ENCODE data around the gene LUZP1.
A peak's percentile ranks its signal among the peaks of the same experiment; 100 is the strongest.

LUZP1 gene

DNA sequence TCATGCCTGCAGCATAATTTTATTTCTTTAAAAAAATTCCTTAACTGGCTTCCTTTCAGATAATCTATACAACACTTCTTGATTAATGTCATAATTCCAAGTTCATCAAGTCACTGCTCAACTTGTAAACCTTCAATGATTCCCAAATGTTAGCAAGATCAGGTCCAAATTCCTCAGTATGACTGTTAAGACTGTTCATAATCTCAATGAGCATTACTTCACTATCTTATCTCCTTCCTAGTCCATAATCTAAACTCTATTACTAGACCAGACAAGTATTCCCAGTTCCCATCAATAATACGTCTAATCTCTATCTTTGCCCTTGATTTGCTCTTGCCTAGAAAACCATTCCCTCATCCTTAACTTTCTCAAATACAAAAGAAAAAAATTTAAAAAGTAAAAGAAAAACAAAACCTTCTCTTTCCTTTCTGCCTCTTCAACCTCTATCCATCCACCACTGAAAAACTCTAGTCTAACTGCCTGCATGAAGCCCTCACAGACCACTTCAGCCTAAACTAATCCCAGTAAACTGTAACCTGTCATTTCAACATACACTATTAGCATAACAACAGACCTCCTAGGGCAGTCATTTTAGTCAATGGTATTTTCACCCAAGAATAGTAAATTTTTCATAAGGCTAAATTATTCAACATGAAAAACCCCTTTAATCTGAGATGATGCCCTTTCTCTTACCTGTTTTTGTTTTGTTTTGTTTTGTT lies 15.5 kb downstream of the LUZP1 start:
- DNase-seq (ENCODE audit: low read depth in 2 of 2), result no peak

GRCh38 chr1:23150742-23151141 lies 17.9 kb downstream of the LUZP1 start:
- DNase-seq (ENCODE audit: low read depth in 2 of 2), result no peak

GRCh38 chr1:23150125-23150524 lies 18.5 kb downstream of the LUZP1 start:
- DNase-seq (ENCODE audit: low read depth in 2 of 2), result no peak

GRCh38 chr1:23149114-23149513 lies 19.5 kb downstream of the LUZP1 start:
- no peak for DNase-seq (ENCODE audit: low read depth in 2 of 2)

DNA sequence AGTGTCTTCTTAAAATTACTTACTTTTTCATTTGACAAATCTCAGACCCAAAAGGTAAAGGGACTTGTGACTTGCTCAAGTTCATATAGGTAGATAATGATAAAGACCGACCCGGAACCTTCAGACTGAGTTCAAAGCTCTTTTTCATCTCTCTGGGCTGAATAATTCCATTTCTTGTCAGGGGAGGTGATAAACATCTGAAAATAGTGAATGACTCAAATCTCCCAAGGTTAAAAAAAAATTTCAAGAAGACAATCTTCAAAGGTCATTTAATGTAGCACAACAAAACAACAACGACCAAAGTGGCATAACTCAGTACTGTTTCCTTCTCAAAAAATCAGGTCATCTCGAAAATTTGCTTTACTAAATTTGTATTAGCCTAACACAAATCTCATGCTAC lies 20.6 kb downstream of the LUZP1 start:
- DNase-seq (ENCODE audit: low read depth in 2 of 2), result no peak

GRCh38 chr1:23140940-23141596 lies 27.6 kb downstream of the LUZP1 start:
- DNase-seq (ENCODE audit: low read depth in 2 of 2), result no peak

DNA sequence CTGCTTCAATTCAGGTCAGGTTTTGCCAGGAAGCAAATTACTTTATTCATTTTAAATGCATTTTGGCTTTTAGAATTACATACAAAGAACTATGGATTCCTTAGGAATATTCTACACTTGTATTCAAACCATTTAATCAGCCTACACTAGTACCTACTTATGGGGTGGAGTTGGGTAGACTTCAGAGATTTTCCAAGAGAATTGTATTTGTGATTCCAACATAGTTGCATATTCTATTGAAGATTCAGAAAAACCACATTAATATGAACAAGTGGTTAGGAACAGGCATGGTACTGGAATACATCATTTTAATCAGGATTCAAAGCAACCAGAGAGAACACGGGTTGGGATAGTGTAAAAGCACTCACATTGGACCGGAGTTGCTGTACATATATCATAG lies 33.4 kb downstream of the LUZP1 start:
- no peak for DNase-seq (ENCODE audit: low read depth in 2 of 2)

GRCh38 chr1:23134055-23134454 lies 34.6 kb downstream of the LUZP1 start:
- DNase-seq (ENCODE audit: low read depth in 2 of 2), result no peak

GRCh38 chr1:23133587-23133986 lies 35.1 kb downstream of the LUZP1 start:
- no peak for DNase-seq (ENCODE audit: low read depth in 2 of 2)

GRCh38 chr1:23132033-23132432 lies 36.6 kb downstream of the LUZP1 start:
- DNase-seq (ENCODE audit: low read depth in 2 of 2), result no peak

- no peak for DNase-seq (ENCODE audit: low read depth in 2 of 2)
Measured at GRCh38 chr1:23129846-23130245, 38.8 kb downstream of the LUZP1 start.

DNA sequence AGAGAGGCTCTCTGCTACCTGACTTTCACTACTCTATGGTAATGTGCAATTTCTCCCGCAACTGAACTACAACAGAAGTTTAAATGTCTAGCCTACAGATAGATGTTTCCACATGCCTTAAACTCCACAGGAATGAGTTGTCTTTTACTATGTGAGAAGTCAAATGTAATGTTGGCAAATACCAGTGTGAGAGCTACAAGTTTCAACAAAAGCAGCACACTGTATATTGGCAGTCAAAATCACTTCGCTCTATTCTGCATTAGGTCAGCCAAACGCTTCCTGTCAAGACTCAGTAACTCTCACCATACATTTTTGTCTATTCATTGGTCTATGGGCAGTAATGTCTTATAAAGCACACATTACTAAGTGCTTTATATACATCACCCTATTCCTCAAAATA lies 41.9 kb downstream of the LUZP1 start:
- DNase-seq (ENCODE audit: low read depth in 2 of 2), result no peak

DNA sequence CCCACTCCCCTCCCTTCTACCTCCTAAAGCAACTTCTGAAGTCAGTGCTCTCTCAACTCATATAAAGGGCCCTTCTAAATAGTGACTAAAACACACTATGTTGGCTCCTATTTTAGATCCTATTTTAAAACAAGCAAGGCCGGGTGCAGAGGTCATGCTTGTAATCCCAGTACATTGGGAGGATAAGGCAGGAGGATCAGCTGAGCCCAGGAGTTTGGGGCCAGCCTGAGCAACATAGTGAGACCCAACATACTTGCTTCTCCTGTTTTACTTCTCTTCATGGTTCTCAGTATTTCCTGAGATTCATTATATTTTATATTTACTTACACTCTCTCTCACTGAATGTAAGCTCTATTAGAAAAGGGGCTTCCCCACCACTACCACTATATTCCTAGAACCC lies 42.5 kb downstream of the LUZP1 start:
- no peak for DNase-seq (ENCODE audit: low read depth in 2 of 2)

- no peak for DNase-seq (ENCODE audit: low read depth in 2 of 2)
Measured at GRCh38 chr1:23125489-23125888, 43.2 kb downstream of the LUZP1 start.

- DNase-seq (ENCODE audit: low read depth in 2 of 2), result no peak
Measured at GRCh38 chr1:23124259-23125026, 44.2 kb downstream of the LUZP1 start.

GRCh38 chr1:23123528-23123927 lies 45.1 kb downstream of the LUZP1 start:
- DNase-seq (ENCODE audit: low read depth in 2 of 2), result no peak

GRCh38 chr1:23122796-23123195 lies 45.9 kb downstream of the LUZP1 start:
- DNase-seq (ENCODE audit: low read depth in 2 of 2), result no peak

GRCh38 chr1:23122023-23122748 lies 46.5 kb downstream of the LUZP1 start:
- no peak for DNase-seq (ENCODE audit: low read depth in 2 of 2)

DNA sequence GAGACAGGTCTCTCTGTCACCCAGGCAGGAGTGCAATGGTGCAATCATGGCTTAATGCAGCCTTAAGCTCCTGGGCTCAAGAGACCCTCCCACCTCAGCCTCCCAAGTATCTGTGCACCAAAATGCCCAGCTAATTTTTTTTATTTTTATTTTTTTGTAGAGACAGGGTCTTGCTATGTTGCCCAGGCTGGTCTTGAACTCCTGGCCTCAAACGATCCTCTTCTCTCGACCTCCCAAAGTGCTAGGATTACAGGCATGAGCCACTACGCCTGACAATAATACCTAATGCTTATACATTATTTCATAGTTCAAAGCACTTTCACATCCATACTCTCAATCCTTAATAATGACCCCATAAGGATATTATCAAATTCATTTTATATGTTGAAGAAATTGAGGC lies 48.3 kb downstream of the LUZP1 start:
- no peak for DNase-seq (ENCODE audit: low read depth in 2 of 2)

- DNase-seq (ENCODE audit: low read depth in 2 of 2), result peak in 1 of 2 donors; percentile 23
Measured at GRCh38 chr1:23118957-23119792, 49.5 kb downstream of the LUZP1 start.

GRCh38 chr1:23118407-23118806 lies 50.2 kb downstream of the LUZP1 start:
- no peak for DNase-seq (ENCODE audit: low read depth in 2 of 2)

All from stimulated activated CD8-positive, alpha-beta memory T cell treated with anti-CD3 and anti-CD28 coated beads, Interleukin-7, amount 100 ng/mL, for 4 hours (primary cell).